ENCODE results near the gene GEMIN2.
"Not testable (repeated sequence)": the region's sequence is repeated elsewhere in the genome, so short reads cannot be mapped to it uniquely, and the experiment has no call there.

The GEMIN2 gene

DNA sequence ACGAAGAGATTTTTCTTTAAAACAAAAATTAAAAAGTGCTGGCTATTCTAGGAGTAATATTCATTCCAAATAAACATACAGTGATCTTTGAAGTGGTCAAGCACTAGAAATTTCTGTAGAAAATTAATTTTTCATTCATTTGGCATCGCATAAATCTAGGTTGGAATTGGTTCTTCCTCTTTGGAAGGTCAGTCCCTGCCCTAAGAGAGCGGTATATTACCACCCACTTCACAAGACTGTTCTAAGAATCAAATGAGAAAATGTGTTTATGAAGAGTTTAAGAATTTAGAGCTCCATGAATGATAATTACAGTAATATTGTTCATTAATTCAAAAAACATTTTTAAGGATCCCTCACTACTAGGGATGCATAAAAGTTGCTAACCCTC, 444 bp upstream of the GEMIN2 start:
- DNase-seq: no peak

GRCh38 chr14:39122330-39123138, 8.4 kb downstream of the GEMIN2 start:
- no peak for DNase-seq

DNA sequence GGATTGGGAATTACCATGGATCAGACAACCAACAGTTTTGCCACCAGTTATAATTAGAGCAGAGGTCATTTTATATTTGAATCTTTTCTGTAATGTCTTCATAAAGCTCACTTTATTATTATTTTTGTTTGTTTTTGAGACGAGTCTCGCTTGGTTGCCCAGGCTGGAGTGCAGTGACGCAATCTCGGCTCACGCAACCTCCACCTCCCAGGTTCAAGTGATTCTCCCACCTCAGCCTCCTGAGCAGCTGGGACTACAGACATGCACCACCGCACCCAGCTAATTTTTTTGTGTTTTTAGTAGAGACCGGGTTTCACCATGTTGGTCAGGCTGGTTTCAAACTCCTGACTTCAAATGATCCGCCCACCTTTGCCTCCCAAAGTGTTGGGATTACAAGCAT, 23.7 kb downstream of the GEMIN2 start:
- DNase-seq: not testable (repeated sequence)

- no peak for DNase-seq
These were observed 24.3 kb downstream of the GEMIN2 start for GRCh38 chr14:39138440-39138839.

DNA sequence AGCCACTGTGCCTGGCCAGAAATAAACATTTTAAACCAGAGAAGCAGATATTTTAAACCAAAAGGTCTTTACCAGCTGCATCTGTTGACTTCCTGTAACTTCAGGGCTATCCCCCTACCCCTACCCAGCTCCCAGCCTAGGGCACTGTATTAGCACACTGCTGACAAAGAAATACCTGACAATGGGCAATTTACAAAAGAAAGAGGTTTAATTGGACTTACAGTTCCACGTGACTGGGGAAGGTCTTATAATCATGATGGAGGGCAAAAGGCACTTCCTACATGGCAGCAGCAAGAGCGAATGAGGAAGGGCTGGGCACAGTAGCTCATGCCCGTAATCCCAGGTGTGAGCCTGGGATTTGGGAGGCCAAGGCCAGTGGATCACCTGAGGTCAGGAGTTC, 26.0 kb downstream of the GEMIN2 start:
- no peak for DNase-seq

DNA sequence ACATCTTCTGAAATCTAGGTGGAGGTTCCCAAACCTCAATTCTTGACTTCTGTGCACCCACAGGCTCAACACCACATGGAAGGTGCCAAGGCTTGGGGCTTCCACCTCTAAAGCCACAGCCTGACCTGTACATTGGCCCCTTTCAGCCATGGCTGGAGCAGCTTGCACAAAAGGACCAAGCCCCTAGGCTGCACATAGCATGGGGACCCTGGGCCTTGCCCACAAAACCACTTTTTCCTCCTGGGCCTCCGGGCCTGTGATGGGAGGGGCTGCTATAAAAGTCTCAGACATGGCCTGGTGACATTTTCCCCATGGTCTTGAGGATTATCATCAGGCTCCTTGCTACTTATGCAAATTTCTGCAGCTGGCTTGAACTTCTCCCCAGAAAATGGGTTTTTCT, 27.5 kb downstream of the GEMIN2 start:
- not testable (repeated sequence) for DNase-seq

DNA sequence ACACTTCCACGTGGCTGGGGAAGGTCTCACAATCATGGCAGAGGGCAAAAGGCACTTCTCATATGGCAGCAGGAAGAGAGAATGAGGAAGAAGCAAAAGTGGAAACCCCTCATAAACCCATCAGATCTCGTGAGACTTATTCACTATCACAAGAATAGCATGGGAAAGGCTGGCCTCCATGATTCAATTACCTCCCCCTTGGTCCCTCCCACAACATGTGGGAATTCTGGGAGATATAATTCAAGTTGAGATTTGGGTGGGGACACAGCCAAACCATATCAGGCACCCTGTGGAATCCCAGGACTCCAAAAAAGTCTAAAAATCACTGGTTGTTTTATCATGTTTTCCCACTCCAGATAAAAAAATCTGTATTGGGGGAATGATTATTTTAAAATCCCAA, 29.1 kb downstream of the GEMIN2 start:
- DNase-seq: not testable (repeated sequence)

DNA sequence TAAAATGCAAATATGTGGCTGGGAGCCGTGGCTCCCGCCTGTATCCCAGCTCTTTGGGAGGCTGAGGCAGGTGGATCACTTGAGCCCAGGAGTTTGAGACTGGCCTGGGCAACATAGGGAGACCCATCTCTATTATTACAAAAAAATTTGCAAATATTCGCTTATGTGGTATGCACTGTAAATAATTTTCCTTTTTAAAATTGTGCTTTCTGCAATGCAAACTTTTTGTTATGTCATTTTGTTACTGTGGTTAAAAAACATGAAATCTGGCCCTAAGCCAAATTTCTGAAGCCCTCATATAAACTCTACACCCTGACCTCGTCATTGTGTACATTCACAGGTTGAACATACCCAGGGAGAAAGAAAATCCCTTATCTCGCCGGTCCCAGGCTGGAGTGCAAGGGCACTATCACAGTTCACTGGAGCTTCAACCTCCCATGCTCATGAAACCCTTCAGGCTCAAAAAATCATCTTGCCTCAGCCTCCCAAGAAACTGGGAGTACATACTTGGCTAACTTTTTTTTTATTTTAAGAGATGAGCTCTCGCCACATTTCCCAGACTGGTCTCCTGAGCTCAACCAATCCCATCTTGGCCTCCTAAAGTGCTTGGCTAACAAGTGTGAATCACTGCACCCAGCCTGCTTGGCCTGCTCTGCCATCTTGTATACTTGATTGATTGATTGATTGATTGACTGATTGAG, 31.3 kb downstream of the GEMIN2 start:
- DNase-seq: no peak

GRCh38 chr14:39154594-39155189, 40.6 kb downstream of the GEMIN2 start:
- no peak for DNase-seq

DNA sequence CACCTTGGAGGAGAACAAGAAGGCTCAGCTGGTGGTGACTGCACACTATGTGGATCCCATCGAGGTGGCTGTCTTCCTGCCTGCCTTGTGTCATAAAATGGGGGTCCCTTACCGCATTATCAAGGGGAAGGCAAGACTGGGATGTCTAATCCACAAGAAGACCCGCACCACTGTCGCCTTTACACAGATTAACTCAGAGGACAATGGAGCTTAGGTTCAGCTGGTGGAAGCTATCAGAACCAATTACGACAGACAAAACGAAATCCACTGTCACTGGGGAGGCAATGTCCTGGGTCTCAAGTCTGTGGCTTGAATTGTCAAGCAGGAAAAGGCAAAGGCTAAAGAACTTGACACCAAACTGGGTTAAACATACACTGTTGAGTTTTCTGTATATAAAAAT, 43.4 kb downstream of the GEMIN2 start:
- DNase-seq: no peak

- no peak for DNase-seq
These were observed 44.2 kb downstream of the GEMIN2 start for GRCh38 chr14:39158222-39158858.

- no peak for DNase-seq
These were observed 46.4 kb downstream of the GEMIN2 start for GRCh38 chr14:39160494-39160893.

DNA sequence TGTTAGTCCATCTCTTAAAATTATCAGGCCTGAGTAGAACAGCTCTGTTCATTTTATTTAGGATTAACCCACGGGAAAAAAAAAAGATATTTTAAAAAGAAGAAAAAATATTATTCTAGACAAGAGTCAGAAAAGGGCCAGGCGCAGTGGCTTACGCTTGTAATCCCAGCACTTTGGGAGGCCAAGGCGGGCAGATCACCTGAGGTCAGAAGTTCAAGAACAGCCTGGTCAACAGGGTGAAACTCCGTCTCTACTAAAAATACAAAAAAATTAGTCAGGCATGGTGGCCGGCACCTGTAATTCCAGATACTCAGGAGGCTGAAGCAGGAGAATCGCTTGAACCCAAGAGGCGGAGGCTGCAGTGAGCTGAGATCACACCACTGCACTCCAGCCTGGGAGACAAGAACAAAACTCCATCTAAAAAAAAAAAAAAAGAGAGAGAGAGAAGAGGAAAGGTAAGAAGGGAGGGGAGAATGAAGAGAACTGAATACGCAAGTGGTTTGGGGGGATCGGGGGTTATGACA, 53.7 kb downstream of the GEMIN2 start:
- DNase-seq: not testable (repeated sequence)

GRCh38 chr14:39168591-39168990, 54.5 kb downstream of the GEMIN2 start:
- no peak for DNase-seq

DNA sequence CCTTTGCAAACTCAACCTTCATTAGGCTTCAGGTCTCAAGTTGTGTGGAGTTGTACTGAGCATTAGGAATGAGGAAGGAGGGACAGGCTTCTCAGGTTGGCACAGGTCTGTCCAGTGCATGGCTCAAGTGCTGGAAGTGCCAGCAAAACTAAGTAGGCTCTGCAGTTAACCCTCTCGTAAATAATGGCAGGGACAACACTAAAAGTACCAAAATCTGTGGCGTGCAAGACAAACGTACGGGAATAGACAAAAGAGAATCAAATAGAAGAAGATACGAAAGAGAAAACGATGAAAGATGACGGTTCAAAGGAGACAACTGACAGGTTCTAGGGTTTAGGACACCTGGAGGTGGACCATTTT, 55.4 kb downstream of the GEMIN2 start:
- DNase-seq: no peak

- no peak for DNase-seq
These were observed 59.1 kb downstream of the GEMIN2 start for GRCh38 chr14:39173198-39173597.

DNA sequence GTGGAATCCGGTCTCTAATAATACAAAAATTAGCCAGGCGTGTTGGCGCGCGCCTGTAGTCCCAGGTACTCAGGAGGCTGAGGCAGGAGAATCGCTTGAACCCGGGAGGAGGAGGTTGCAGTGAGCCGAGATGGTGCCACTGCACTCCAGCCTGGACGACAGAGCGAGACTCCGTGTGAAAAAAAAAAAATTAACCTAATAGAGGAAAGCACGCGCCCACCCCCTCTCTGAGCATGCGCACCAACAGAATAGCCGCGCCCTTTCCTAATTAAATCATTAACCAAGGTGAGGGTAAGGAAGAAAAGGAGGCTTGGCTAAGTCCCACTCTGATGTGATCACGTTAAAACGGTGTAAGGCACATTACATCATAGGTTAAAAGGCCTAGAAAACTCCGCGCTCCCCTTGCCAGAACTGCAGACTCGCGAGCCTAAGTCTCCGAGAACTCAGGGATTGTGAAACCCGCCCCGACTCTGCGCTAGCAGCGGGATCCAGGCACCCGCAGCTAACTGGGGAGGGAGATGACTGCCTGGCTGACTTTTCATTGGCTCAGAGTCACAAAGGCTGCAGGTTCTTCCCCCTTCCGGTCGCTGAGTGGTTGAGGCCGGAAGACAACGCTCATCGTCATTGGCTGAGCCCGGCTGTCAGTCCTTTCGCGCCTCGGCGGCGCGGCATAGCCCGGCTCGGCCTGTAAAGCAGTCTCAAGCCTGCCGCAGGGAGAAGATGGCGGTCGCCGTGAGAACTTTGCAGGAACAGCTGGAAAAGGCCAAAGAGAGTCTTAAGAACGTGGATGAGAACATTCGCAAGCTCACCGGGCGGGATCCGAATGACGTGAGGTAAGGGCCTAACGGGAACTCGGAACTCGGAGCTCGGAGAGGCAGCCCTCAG, 60.7 kb downstream of the GEMIN2 start, which contains the start of gene PNN:
Gene PNN (plus strand): TSS at position 695 of the 885 bp plus-strand sequence. CDS start 26 bp downstream, at position 721.
- peak; percentile 90 to 99 (median 97) for DNase-seq

DNA sequence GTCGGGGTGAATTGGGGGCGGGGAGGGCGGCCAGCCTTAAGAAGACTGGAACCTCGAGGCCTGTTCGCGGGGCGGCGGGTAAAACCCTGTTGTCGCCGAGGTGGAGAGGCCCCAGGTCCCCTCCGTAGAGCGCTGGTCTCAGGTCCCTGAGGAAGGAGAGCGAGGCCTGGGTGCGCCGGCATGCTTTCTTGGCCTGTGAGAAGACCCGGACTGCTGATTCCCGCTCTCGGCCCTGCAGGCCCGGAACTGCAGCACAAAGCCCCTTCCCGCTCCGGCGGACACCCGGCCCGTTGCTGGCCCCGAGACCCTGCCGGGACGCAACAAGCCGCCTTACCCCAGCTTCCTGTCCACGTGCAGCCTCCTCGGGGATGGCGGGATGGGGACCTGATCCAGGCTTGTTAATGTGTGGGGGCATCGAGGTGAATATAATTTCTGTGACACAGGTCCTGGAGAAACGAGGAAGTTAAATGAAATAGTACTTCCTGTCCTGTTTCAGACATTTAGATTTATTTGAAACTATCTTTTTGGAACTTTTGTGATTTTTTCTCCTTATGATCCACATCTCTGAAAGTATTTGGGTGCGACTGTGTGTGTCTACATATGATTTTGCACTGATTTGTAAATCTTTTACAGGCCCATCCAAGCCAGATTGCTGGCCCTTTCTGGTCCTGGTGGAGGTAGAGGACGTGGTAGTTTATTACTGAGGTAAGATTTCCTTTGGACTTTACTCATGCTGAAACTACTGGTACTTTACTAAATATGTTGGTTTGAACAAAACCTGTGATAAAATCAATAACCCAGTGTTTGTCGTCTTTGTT, 61.5 kb downstream of the GEMIN2 start:
- peak in 1 of 6 experiments; percentile 57 for DNase-seq

- DNase-seq: no peak
These were observed 62.4 kb downstream of the GEMIN2 start for GRCh38 chr14:39176263-39177167.

DNA sequence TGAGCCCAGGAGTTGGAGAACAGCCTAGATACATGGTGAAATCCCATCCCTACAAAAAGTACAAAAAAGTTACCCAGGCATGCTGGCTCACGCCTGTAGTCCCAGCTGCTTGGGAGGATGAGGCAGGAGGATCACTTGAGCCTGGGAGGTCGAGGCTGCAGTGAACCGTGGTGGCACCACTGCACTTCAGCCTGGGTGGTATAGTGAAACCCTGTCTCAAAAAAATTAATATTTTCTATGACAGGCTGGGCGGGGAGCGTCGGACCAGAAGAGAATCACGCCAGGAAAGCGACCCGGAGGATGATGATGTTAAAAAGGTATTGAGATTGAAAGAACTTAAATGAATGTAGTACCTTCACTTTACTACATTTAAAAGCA, 63.0 kb downstream of the GEMIN2 start:
- no peak for DNase-seq

Data from stimulated activated naive CD4-positive, alpha-beta T cell (primary cell).